GM23248 (cell line): ENCODE results near the gene APOBEC3H. TPM values are rescaled to one million over a fixed set of nuclear protein-coding genes. Genes with fewer than 3 reads are reported as not detected.

ENCODE experiments used
- DNase-seq: peaks from one replicate; pipeline ENCODE4 v3.0.0-alpha.2; 2015
- H2AFZ ChIP-seq: fragments of 200-600 bp; sonication (generic); 2 replicates; pipeline ENCODE4 v1.6.1; 2016; ENCODE audit warnings: antibody characterized with exemption
- H3F3A ChIP-seq: fragments of 200-600 bp; sonication (generic); 2 replicates; pipeline ENCODE4 v1.6.1; 2016; ENCODE audit warnings: mild to moderate bottlenecking, antibody characterized with exemption, mixed run types; ENCODE audit not compliant: insufficient read depth
- H3K27ac ChIP-seq: fragments of 200-600 bp; sonication (generic); 2 replicates; pipeline ENCODE4 v1.5.1; 2016; ENCODE audit warnings: mild to moderate bottlenecking
- H3K27me3 ChIP-seq: fragments of 200-600 bp; sonication (generic); replicated peaks from 2 replicates; pipeline ENCODE4 v1.6.1; 2016; ENCODE audit warnings: mild to moderate bottlenecking; ENCODE audit not compliant: insufficient read depth
- H3K36me3 ChIP-seq: fragments of 200-600 bp; sonication (generic); 2 replicates; pipeline ENCODE4 v1.6.1; 2016; ENCODE audit warnings: low read depth, mild to moderate bottlenecking
- H3K4me1 ChIP-seq: fragments of 200-600 bp; sonication (generic); 2 replicates; pipeline ENCODE4 v1.6.1; 2016; ENCODE audit warnings: mild to moderate bottlenecking; ENCODE audit not compliant: insufficient read depth
- H3K4me2 ChIP-seq: fragments of 200-600 bp; sonication (generic); one replicate; pipeline ENCODE4 v1.6.1; 2016; ENCODE audit warnings: mild to moderate bottlenecking; ENCODE audit not compliant: unreplicated experiment
- H3K4me3 ChIP-seq: fragments of 200-600 bp; sonication (generic); 2 replicates; pipeline ENCODE4 v1.5.1; 2016; ENCODE audit warnings: mild to moderate bottlenecking
- H3K79me2 ChIP-seq: fragments of 200-600 bp; sonication (generic); 2 replicates; pipeline ENCODE4 v1.6.1; 2016; ENCODE audit warnings: mild to moderate bottlenecking; ENCODE audit not compliant: insufficient read depth
- H3K9ac ChIP-seq: fragments of 200-600 bp; sonication (generic); 2 replicates; pipeline ENCODE4 v1.6.1; 2016; ENCODE audit warnings: mild to moderate bottlenecking
- H3K9me2 ChIP-seq: fragments of 200-600 bp; sonication (generic); 2 replicates; pipeline ENCODE4 v1.6.1; 2016; ENCODE audit warnings: mixed run types, mild to moderate bottlenecking, moderate library complexity; ENCODE audit not compliant: insufficient read depth
- H3K9me3 ChIP-seq: fragments of 200-600 bp; sonication (generic); one replicate; pipeline ENCODE4 v1.6.1; 2017; ENCODE audit warnings: low read depth
- H4K20me1 ChIP-seq: fragments of 200-600 bp; sonication (generic); 2 replicates; pipeline ENCODE4 v1.6.0; 2016; ENCODE audit not compliant: insufficient read depth
- EZH2 ChIP-seq: fragments of 200-600 bp; sonication (generic); IDR thresholded peaks from 2 replicates; pipeline ENCODE4 v1.6.1; 2018; ENCODE audit warnings: antibody characterized with exemption, mild to moderate bottlenecking; ENCODE audit not compliant: insufficient read depth, poor library complexity, severe bottlenecking
- EZH2phosphoT487 ChIP-seq: fragments of 200-600 bp; sonication (generic); IDR thresholded peaks from 2 replicates; pipeline ENCODE4 v1.6.1; 2018; ENCODE audit warnings: antibody characterized with exemption, moderate library complexity, mild to moderate bottlenecking, low read depth; ENCODE audit not compliant: insufficient read depth
- WGBS, 2 experiments: methylation state at CpG; one replicate each; pipeline ENCODE4 v1.1.6; 2015 to 2017; ENCODE audit warnings: low lambda C conversion rate in 2 of 2, low coverage in 1 of 2; ENCODE audit errors: missing lambda C conversion rate in 2 of 2; 5-methylcytosine and 5-hydroxymethylcytosine counted together
- in situ Hi-C: fragments of 300-500 bp; cut with MboI; formaldehyde crosslinking; loops from 2 replicates; pipeline ENCODE4 v1.15.0; 2020
- polyA plus RNA-seq: library from polyadenylated mRNA; unstranded; fragments of >200 nt; fragmentation: Nextera tagmentation; extraction: Ambion mirVana; gene quantifications from 2 replicates; pipeline ENCODE4 v1.2.1, GENCODE V29; 2016
- total RNA-seq: library from RNA; depleted of rRNA; stranded (reverse); fragments of >200 nt; shearing (Covaris generic); gene quantifications from 2 replicates; pipeline ENCODE4 v1.2.3, GENCODE V29; 2014

Gene APOBEC3H
- total and polyA plus RNA-seq, 2 experiments from 2014 or later: not detected

DNA sequence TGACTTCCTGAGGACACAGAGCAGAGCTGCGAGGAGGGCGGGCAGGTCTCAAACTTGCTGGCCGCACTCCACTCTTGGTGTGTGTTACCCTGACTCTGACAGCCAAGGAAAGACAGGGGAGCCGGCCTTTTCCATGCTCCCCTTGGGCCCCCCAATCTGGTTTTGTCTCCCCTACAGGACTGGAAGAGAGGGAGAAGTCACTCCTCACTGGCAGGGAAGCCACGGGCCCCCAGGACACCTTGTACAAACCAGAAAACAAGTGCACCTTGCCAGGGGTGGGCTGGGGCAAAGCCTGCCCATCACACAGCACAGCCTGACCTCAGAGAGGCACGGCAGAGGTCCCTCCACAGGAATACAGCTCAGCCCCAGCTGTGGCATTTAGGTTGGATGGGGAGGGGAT, 35.2 kb downstream of the APOBEC3H start:
- no peak overlapping the region for H3K9ac ChIP-seq
- no peak for DNase-seq
- H3K4me1 ChIP-seq: no peaks in the 10 kb centered on the region
- no peaks in the 10 kb centered on the region for H3F3A ChIP-seq
- TF ChIP-seq EZH2 (no peak), EZH2phosphoT487 (no peak)
- no peaks in the 10 kb centered on the region for H4K20me1 ChIP-seq
- no peak overlapping the region for H3K4me3 ChIP-seq
- in situ Hi-C loops: no loop called here
- no peaks in the 10 kb centered on the region for H3K9me2 ChIP-seq
- 83 to 86% methylated on average over 6 of the region's 6 CpGs for WGBS, 2 experiments
- no peak overlapping the region for H3K27ac ChIP-seq
- H3K9me3 ChIP-seq: no peaks in the 10 kb centered on the region
- no peaks in the 10 kb centered on the region for H3K36me3 ChIP-seq
- no peak overlapping the region for H2AFZ ChIP-seq
- no peaks in the 10 kb centered on the region for H3K79me2 ChIP-seq
- H3K27me3 ChIP-seq: no peaks in the 10 kb centered on the region
- H3K4me2 ChIP-seq: no peak overlapping the region

DNA sequence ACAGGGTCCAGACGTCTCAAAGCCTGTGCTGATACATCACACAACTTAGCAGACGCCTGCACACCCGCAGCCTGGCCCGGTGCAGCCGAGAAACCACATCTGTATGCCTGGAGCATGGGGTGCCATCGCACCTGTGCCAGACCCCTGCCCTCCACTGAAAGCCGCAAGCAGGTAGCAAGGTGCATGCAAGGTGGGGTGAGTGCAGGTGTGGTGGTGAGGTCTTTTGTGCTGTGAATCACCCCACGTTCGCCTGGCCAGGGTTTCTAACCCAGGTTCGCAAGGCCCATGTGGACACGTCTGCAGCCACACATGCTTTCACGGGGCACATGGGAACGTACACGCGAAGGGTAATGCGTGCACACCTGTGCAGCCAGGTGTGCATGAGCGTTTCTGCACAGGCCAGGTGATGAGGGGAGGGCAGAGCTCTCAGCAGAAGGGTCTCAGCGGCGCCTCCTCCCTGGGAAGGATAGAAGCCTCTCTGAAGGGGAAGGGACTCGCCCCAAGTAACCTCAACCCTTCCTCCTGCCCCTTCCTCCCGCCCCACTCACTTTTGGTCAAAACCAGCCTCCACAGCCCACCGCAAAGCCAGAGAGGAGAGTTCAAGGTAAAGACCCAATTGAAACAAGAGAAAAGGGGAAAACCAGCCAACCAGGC, 36.0 kb downstream of the APOBEC3H start:
- Histone ChIP-seq H3K9ac (no peak overlapping the region), H3F3A (no peaks in the 10 kb centered on the region), H3K27me3 (no peaks in the 10 kb centered on the region), H3K27ac (no peak overlapping the region), H4K20me1 (no peaks in the 10 kb centered on the region), H3K9me2 (no peaks in the 10 kb centered on the region), H3K4me3 (no peak overlapping the region), H3K4me1 (no peaks in the 10 kb centered on the region), H3K79me2 (no peaks in the 10 kb centered on the region), H3K36me3 (no peaks in the 10 kb centered on the region), H2AFZ (no peak overlapping the region), H3K4me2 (no peak overlapping the region), H3K9me3 (no peaks in the 10 kb centered on the region)
- DNase-seq: no peak
- 91 to 93% methylated on average over 21 to 22 of the region's 22 CpGs for WGBS, 2 experiments
- TF ChIP-seq EZH2 (no peak), EZH2phosphoT487 (no peak)
- in situ Hi-C loops: no loop called here

DNA sequence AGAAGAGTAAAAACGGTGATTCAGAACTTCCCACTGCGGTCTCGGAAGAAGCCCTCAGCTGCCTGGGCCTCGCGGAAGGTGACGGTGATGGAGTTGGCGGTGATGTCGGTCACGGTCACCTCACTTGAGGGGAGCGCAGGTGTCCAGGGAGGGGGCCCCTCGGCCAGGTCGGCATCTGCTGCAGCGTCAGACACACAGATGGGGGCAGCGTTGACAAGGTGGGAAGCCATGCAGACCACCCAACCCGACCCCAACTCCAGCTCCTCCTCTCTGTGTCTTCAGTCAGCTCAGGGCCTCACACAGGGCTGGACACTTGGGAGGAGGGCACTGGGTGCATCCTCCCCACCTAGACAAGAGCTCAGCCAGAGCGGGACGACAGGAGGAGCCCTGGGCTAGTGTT, 36.8 kb downstream of the APOBEC3H start:
- no peak overlapping the region for H3K27ac ChIP-seq
- H3K4me1 ChIP-seq: no peaks in the 10 kb centered on the region
- H3K27me3 ChIP-seq: no peaks in the 10 kb centered on the region
- no peaks in the 10 kb centered on the region for H3K9me3 ChIP-seq
- no peak for TF ChIP-seq EZH2
- TF ChIP-seq EZH2phosphoT487: no peak
- H3K79me2 ChIP-seq: no peaks in the 10 kb centered on the region
- in situ Hi-C loops: no loop called here
- no peaks in the 10 kb centered on the region for H4K20me1 ChIP-seq
- WGBS, 2 experiments: 94% methylated on average over 17 of the region's 17 CpGs
- no peaks in the 10 kb centered on the region for H3F3A ChIP-seq
- H3K4me3 ChIP-seq: no peak overlapping the region
- no peaks in the 10 kb centered on the region for H3K36me3 ChIP-seq
- H3K4me2 ChIP-seq: no peak overlapping the region
- DNase-seq: no peak
- no peak overlapping the region for H2AFZ ChIP-seq
- no peaks in the 10 kb centered on the region for H3K9me2 ChIP-seq
- no peak overlapping the region for H3K9ac ChIP-seq

DNA sequence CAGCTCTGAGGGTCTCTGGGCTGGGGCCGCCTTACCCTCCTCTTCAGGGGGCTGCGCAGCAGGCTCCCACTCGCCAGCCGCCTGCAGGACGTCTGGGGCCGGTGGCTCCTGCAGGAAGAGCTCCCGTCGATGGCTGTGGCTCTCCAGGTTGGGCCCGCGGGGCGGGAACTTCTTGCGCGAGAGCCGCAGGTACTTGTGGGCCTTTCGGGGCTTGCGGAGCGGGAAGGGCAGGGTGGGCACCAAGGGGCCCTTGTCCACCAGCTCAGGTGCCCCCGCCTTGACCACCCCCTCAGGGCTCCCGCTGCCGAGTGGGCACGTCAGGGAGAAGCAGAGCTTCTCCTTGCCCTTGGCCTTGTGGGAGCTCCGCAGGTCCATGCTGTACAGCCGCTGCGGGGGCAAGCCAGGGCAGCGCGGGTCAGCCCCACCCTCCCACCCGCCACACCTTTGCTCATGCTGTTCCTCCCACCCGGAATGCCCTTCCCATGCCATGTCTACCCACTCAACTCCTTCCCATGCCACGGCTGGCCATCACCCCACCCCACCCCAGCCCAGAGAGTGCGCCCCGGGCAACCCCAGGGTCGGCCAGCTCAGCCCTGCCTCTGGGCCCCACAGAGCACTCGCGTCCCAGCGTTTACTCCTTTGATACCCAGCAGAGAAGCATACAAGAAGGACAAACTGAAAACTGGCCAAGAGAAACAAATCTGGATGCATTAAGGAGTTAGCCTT, 37.5 kb downstream of the APOBEC3H start:
- no peak overlapping the region for H3K4me2 ChIP-seq
- no peaks in the 10 kb centered on the region for H3K27me3 ChIP-seq
- in situ Hi-C loops: no loop called here
- H3K9me3 ChIP-seq: no peaks in the 10 kb centered on the region
- no peaks in the 10 kb centered on the region for H4K20me1 ChIP-seq
- H3K79me2 ChIP-seq: no peaks in the 10 kb centered on the region
- no peak overlapping the region for H3K27ac ChIP-seq
- TF ChIP-seq EZH2 (no peak), EZH2phosphoT487 (no peak)
- DNase-seq: no peak
- no peaks in the 10 kb centered on the region for H3K9me2 ChIP-seq
- H3F3A ChIP-seq: no peaks in the 10 kb centered on the region
- no peak overlapping the region for H3K9ac ChIP-seq
- H3K36me3 ChIP-seq: no peaks in the 10 kb centered on the region
- 90 to 96% methylated on average over 24 to 35 of the region's 35 CpGs for WGBS, 2 experiments
- H3K4me1 ChIP-seq: no peaks in the 10 kb centered on the region
- no peak overlapping the region for H3K4me3 ChIP-seq
- no peak overlapping the region for H2AFZ ChIP-seq
